ENCODE measurements around the gene TRAF2.

GRCh38 chr9:136865041-136865767 lies 21.1 kb upstream of the TRAF2 start:
- TF ChIP-seq CTCF (IDR thresholded peaks at IDR 0.05), result no peak
- TF ChIP-seq EZH2 (IDR thresholded peaks at IDR 0.05; ENCODE audit: borderline replicate concordance, insufficient read depth, low read depth, low read length, poor library complexity, severe bottlenecking), result no peak
